Activated naive CD4-positive, alpha-beta T cell treated with anti-CD3 and anti-CD28 coated beads, Interleukin-2, amount 10 ng/mL, durations not matched to agents 7 days and 5 days (primary cell): ENCODE results near the gene CDH4.

ENCODE experiments used
- CTCF ChIA-PET: fragments of 350-600 bp; sonication (Branson Sonifier 250); formaldehyde crosslinking; loops from one replicate; lab custom pipeline; 2021; ENCODE audit warnings: antibody characterized with exemption; lab: Charles Lee
- DNase-seq: peaks from one replicate; pipeline ENCODE4 v3.0.0-alpha.2; 2020
- H3K27ac Mint-ChIP-seq: one replicate; pipeline ENCODE4 v1.8.0; 2021; ENCODE audit warnings: mild to moderate bottlenecking, moderate library complexity, mixed read lengths
- H3K27me3 Mint-ChIP-seq: one replicate; pipeline ENCODE4 v1.8.0; 2021; ENCODE audit warnings: mild to moderate bottlenecking, mixed read lengths
- H3K36me3 Mint-ChIP-seq: one replicate; pipeline ENCODE4 v1.8.0; 2021; ENCODE audit warnings: mixed read lengths
- H3K4me1 Mint-ChIP-seq: one replicate; pipeline ENCODE4 v1.8.0; 2021; ENCODE audit warnings: mixed read lengths
- H3K4me3 Mint-ChIP-seq: one replicate; pipeline ENCODE4 v1.8.0; 2021; ENCODE audit warnings: mild to moderate bottlenecking, moderate library complexity, mixed read lengths
- H3K9me3 Mint-ChIP-seq: one replicate; pipeline ENCODE4 v1.8.0; 2021; ENCODE audit warnings: mixed read lengths

CDH4 gene

DNA sequence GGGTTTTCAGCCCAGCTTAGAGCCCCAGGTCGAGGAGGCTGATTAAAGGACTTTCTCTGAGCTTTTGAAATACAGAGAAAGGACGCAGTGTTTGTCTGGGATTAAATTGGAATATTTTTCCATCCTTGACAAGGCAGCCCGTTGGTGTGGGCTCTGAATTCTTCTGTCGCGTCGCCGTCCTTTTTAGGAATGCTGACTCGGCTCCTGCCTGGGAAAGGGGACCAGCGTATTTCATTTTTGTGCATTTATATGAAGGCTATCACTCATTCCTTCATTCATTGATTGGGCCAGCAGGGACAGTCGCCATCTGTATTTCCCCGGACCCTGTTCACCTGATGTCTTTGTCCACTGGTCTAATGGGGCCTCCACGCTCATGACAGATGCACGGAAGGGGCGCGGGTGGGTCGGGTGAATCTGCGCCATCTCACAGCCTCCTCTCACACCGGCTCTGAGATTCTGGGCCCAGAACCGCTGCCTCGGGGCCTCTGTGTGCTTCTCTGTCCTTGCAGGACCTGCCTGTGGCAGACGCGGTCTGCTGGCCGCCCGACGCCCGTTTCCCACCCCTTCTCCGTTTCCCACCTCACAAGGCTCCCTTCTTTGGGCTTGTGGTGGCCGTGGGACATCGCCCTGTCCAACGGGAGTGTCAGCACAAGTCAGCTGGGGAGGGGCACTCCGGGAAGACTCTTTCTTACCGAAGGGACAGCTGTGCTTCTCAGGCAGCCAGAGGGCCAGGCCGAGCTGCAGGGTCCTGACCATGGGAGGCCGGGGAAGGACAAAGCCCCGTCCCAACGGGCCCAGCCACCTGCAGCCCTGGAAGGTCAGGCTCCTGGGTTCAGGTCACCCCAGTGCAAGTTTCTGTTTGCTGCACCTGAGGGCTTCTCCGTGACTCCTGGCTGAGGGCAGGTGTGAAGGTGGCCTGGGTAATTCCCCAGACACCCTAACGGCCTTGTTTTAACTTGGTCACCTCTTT, 656.3 kb downstream of the CDH4 start:
- CTCF ChIA-PET = interaction anchor here (1.7 kb wide), 1 partner anchor 12 kb away, joined by 5 read pairs; no protein-coding TSS in a partner anchor
- peaks cover 11% of the 10 kb centered on the region for H3K27me3 Mint-ChIP-seq
- H3K4me3 Mint-ChIP-seq = no peak overlapping the region
- no peaks in the 10 kb centered on the region for H3K9me3 Mint-ChIP-seq
- no peak for DNase-seq
- peaks cover 5% of the 10 kb centered on the region for H3K4me1 Mint-ChIP-seq
- H3K36me3 Mint-ChIP-seq = no peaks in the 10 kb centered on the region
- no peak overlapping the region for H3K27ac Mint-ChIP-seq

GRCh38 chr20:61909028-61909427, 657.0 kb downstream of the CDH4 start:
- DNase-seq = no peak
- Mint-ChIP-seq H3K27me3 (peaks cover 11% of the 10 kb centered on the region), H3K4me3 (no peak overlapping the region), H3K27ac (no peak overlapping the region), H3K36me3 (no peaks in the 10 kb centered on the region), H3K4me1 (peaks cover 5% of the 10 kb centered on the region), H3K9me3 (no peaks in the 10 kb centered on the region)
- CTCF ChIA-PET = no interaction called here

GRCh38 chr20:61909821-61910220, 657.8 kb downstream of the CDH4 start:
- CTCF ChIA-PET = no interaction called here
- no peak overlapping the region for H3K4me3 Mint-ChIP-seq
- peaks cover 15% of the 10 kb centered on the region for H3K27me3 Mint-ChIP-seq
- H3K9me3 Mint-ChIP-seq = no peaks in the 10 kb centered on the region
- H3K4me1 Mint-ChIP-seq = peaks cover 8% of the 10 kb centered on the region
- H3K27ac Mint-ChIP-seq = no peak overlapping the region
- DNase-seq = no peak
- no peaks in the 10 kb centered on the region for H3K36me3 Mint-ChIP-seq

DNA sequence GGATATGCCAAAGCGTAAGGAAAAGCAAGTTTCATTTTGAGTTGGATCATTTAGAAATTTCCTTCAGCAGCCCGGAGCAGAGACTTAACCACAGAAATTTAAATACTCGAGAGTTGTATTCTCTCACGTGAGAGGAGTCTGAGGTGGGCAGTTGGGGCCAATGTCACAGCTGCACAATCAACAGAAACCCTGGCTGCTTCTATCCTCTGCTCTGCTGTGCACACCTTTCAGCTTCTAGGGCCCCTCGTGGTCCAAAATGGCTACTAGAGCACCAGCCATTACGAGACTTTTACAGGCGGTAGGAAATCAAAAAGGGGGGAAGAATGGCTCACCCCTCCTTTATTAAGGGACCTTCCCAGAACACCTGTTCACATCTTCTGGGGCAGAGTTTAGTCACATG, 659.8 kb downstream of the CDH4 start:
- Mint-ChIP-seq H3K36me3 (no peaks in the 10 kb centered on the region), H3K4me1 (peaks cover 8% of the 10 kb centered on the region), H3K9me3 (no peaks in the 10 kb centered on the region), H3K4me3 (no peak overlapping the region), H3K27me3 (peaks cover 18% of the 10 kb centered on the region), H3K27ac (no peak overlapping the region)
- DNase-seq = no peak
- CTCF ChIA-PET = interaction anchor here (1.6 kb wide), 1 partner anchor 16 kb away, joined by 3 read pairs; no protein-coding TSS in a partner anchor

GRCh38 chr20:61912665-61913422, 660.8 kb downstream of the CDH4 start:
- Mint-ChIP-seq H3K27ac (no peak overlapping the region), H3K4me1 (peaks cover 8% of the 10 kb centered on the region), H3K4me3 (no peak overlapping the region), H3K36me3 (no peaks in the 10 kb centered on the region), H3K27me3 (peaks cover 18% of the 10 kb centered on the region), H3K9me3 (no peaks in the 10 kb centered on the region)
- no peak for DNase-seq
- CTCF ChIA-PET = no interaction called here

DNA sequence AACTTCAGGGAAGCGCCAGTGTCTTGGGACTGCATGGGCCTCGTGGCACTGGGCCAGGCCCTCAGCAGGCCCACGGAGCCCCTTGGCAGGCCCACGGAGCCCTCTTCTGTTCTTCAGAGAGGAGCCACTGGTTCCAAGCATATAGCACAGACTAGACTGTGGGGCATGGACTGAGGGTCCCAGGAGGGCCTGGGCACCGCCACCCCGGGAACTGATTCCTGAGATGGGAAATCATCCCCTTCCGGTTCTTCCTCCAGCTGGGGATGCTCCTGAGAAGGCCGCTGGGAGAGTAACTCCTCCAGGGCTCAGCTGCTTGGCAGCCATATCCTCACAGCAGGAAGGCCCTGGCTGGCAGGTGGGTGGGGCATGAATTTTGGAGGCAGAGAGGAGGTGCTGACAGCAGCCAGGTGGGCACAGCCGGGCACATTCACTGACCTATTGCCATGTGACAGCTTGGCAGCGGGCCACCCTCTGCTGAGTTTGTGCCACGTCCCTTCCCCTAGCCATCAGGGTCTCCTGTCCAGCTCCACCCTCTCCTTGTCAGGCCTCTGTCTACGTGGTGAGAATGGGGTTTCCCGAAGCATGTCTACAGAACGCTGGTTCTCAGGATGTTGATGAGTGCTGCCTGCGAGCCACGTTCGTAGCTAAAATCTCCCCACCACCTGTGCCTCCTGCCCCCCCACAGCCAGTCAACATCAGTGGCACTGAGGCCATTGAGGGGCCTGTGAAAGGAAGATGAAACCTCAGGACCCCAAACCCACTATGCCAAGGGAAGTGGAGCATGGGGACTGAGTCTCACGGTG, 661.6 kb downstream of the CDH4 start:
- CTCF ChIA-PET = no interaction called here
- Mint-ChIP-seq H3K27ac (no peak overlapping the region), H3K36me3 (no peaks in the 10 kb centered on the region), H3K9me3 (no peaks in the 10 kb centered on the region), H3K27me3 (peaks cover 18% of the 10 kb centered on the region), H3K4me3 (no peak overlapping the region), H3K4me1 (peaks cover 8% of the 10 kb centered on the region)
- DNase-seq = no peak

GRCh38 chr20:61915101-61915500, 663.0 kb downstream of the CDH4 start:
- DNase-seq = no peak
- Mint-ChIP-seq H3K9me3 (no peaks in the 10 kb centered on the region), H3K36me3 (no peaks in the 10 kb centered on the region), H3K27ac (no peak overlapping the region), H3K4me1 (peaks cover 8% of the 10 kb centered on the region), H3K4me3 (no peak overlapping the region), H3K27me3 (peaks cover 15% of the 10 kb centered on the region)
- CTCF ChIA-PET = no interaction called here

- no peaks in the 10 kb centered on the region for H3K36me3 Mint-ChIP-seq
- no peak overlapping the region for H3K27ac Mint-ChIP-seq
- CTCF ChIA-PET = no interaction called here
- peaks cover 8% of the 10 kb centered on the region for H3K4me1 Mint-ChIP-seq
- no peak overlapping the region for H3K4me3 Mint-ChIP-seq
- no peak for DNase-seq
- H3K9me3 Mint-ChIP-seq = no peaks in the 10 kb centered on the region
- H3K27me3 Mint-ChIP-seq = peaks cover 15% of the 10 kb centered on the region
Observed at GRCh38 chr20:61916318-61916891, 664.3 kb downstream of the CDH4 start.

DNA sequence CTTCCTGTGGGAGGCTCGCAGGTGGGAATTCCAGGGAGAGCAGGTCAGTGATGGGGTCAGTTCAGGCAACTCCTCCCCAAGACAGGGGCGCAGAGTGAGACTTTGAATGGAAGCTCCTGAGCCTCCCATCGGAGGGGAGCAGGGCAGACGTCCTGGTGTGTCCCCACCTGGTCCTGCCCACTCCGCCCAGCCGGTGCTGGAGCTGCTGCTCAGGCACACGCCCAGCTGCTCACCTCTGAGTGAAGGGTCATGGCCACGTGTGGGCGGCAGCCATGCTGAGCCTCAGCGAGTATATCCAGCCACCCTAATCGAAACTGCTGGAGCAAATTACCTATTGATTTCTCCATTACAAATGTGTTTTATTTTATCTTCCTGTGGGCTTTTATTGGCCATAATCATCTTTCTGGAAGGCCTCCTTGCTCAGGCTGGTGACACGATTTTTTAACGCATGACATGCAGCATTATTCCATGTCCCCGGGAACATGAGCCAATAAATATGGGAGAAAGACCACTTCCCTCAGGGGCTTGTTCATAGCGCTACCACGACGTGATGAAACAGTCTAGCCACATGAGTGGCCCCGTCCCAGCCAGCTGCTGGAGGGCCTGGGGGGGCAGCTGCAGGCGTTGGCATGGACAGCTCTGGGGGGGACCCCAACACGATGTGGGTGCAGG, 665.5 kb downstream of the CDH4 start:
- peaks cover 14% of the 10 kb centered on the region for H3K27me3 Mint-ChIP-seq
- peaks cover 5% of the 10 kb centered on the region for H3K4me1 Mint-ChIP-seq
- DNase-seq = no peak
- H3K27ac Mint-ChIP-seq = no peak overlapping the region
- no peaks in the 10 kb centered on the region for H3K9me3 Mint-ChIP-seq
- CTCF ChIA-PET = no interaction called here
- no peak overlapping the region for H3K4me3 Mint-ChIP-seq
- H3K36me3 Mint-ChIP-seq = no peaks in the 10 kb centered on the region

DNA sequence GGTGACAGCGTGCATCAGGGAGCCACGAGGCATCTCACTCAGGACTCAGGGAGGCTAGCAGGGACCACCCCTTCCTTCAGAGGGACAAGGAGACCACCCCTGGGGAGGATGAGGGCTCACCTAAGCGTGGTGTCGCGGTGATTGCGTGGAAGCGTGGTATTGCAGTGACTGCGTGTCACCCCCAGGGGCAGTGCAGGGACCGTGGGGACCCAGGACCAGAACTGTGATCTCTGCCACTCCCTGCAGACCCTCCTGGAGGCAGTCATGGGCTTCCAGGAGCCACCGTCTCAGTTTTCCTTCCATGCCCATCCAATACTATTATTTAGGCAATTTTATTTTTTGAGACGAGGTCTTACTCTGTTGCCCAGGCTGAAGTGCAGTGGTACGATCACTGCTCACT, 666.5 kb downstream of the CDH4 start:
- no peak overlapping the region for H3K27ac Mint-ChIP-seq
- peaks cover 7% of the 10 kb centered on the region for H3K27me3 Mint-ChIP-seq
- H3K9me3 Mint-ChIP-seq = no peaks in the 10 kb centered on the region
- CTCF ChIA-PET = no interaction called here
- no peak overlapping the region for H3K4me3 Mint-ChIP-seq
- H3K4me1 Mint-ChIP-seq = peaks cover 2% of the 10 kb centered on the region
- no peaks in the 10 kb centered on the region for H3K36me3 Mint-ChIP-seq
- DNase-seq = no peak

- peaks cover 7% of the 10 kb centered on the region for H3K27me3 Mint-ChIP-seq
- DNase-seq = no peak
- H3K9me3 Mint-ChIP-seq = no peaks in the 10 kb centered on the region
- CTCF ChIA-PET = no interaction called here
- no peak overlapping the region for H3K27ac Mint-ChIP-seq
- H3K4me3 Mint-ChIP-seq = no peak overlapping the region
- peaks cover 1% of the 10 kb centered on the region for H3K4me1 Mint-ChIP-seq
- no peaks in the 10 kb centered on the region for H3K36me3 Mint-ChIP-seq
Observed at GRCh38 chr20:61919239-61919638, 667.2 kb downstream of the CDH4 start.

DNA sequence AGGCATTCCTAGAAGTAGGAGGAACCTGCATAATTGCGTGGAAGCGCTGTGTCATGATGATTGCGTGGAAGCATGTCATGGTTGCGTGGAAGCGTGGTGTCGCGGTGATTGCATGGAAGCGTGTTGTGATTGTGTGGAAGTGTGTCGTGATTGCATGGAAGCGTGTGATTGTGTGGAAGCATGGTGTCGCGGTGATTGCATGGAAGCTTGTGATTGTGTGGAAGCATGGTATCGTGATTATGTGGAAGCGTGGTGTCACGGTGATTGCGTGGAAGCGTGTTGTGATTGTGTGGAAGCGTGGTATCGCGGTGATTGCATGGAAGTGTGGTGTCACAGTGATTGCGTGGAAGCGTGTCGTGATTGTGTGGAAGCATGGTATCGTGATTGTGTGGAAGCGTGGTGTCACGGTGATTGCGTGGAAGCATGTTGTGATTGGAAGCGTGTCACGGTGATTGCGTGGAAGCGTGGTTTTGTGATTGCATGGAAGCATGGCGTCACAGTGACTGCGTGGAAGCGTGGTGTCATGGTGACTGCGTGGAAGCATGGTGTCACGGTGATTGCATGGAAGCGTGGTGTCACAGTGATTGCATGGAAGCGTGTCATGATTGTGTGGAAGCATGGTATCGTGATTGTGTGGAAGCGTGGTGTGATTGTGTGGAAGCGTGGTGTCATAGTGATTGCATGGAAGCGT, 667.8 kb downstream of the CDH4 start:
- CTCF ChIA-PET = no interaction called here
- Mint-ChIP-seq H3K9me3 (no peaks in the 10 kb centered on the region), H3K27me3 (peaks cover 3% of the 10 kb centered on the region), H3K36me3 (no peaks in the 10 kb centered on the region), H3K4me1 (no peaks in the 10 kb centered on the region), H3K27ac (no peak overlapping the region), H3K4me3 (no peak overlapping the region)
- DNase-seq = no peak

- no peak overlapping the region for H3K27ac Mint-ChIP-seq
- DNase-seq = no peak
- H3K27me3 Mint-ChIP-seq = no peaks in the 10 kb centered on the region
- CTCF ChIA-PET = no interaction called here
- H3K9me3 Mint-ChIP-seq = no peaks in the 10 kb centered on the region
- H3K4me1 Mint-ChIP-seq = no peaks in the 10 kb centered on the region
- no peaks in the 10 kb centered on the region for H3K36me3 Mint-ChIP-seq
- H3K4me3 Mint-ChIP-seq = no peak overlapping the region
Observed at GRCh38 chr20:61922411-61922810, 670.4 kb downstream of the CDH4 start.
